B cell (primary cell): ENCODE data around the gene OR1M1. TPM values are rescaled to one million over a fixed set of nuclear protein-coding genes. Genes with fewer than 3 reads are reported as not detected.

Experiments
- ATAC-seq: fragments of 200-7000 bp; cut with Tn5 transposase; one replicate; pipeline ENCODE4 v1.10.0; 2021; ENCODE audit warnings: low read depth, mild to moderate bottlenecking, moderate number of reproducible peaks, moderate library complexity
- CTCF ChIA-PET: fragments of 350-600 bp; sonication (Branson Sonifier 250); formaldehyde crosslinking; loops from one replicate; lab custom pipeline; 2021; ENCODE audit warnings: antibody characterized with exemption, inconsistent platforms; lab: Charles Lee
- POLR2A ChIA-PET: fragments of 350-600 bp; sonication (Branson Sonifier 250); formaldehyde crosslinking; loops from one replicate; lab custom pipeline; 2021; ENCODE audit warnings: antibody characterized with exemption; lab: Charles Lee
- DNase-seq: peaks from one replicate; pipeline ENCODE4 v3.0.0; 2013
- H2AFZ ChIP-seq: 2 replicates; pipeline ENCODE4 v1.6.1; 2012; ENCODE audit warnings: mild to moderate bottlenecking, low read depth, low read length; ENCODE audit not compliant: insufficient read depth, poor library complexity, severe bottlenecking
- H3K27ac ChIP-seq, 2 donors: 1 replicate in 1 of 2; 2 replicates in 1 of 2; pipeline ENCODE4 v1.5.1; 2012 to 2013; ENCODE audit warnings: low read length in 2 of 2, mild to moderate bottlenecking in 2 of 2, moderate library complexity in 1 of 2
- H3K27me3 ChIP-seq, 4 experiments: fragments of 200-600 bp in 1 of 4; sonication (generic) in 1 of 4; replicated peaks in 1 of 4; 1 replicate in 2 of 4; 2 replicates in 2 of 4; pipeline versions ENCODE4 v1.6.1 to v1.7.0; 2013 to 2016; ENCODE audit warnings: low read length in 3 of 4, mild to moderate bottlenecking in 2 of 4, mixed read lengths in 1 of 4, moderate library complexity in 1 of 4; ENCODE audit not compliant: insufficient read depth in 4 of 4, control insufficient read depth in 3 of 4; ENCODE audit errors: control extremely low read depth in 1 of 4
- H3K36me3 ChIP-seq, 2 experiments: replicated peaks in 1 of 2; 1 replicate in 1 of 2; 2 replicates in 1 of 2; pipeline versions ENCODE4 v1.6.1 to v1.7.1; 2013; ENCODE audit warnings: low read length in 1 of 2; ENCODE audit not compliant: insufficient read depth in 2 of 2, control insufficient read depth in 1 of 2; ENCODE audit errors: control extremely low read depth in 1 of 2, extremely low read depth in 1 of 2
- H3K4me1 ChIP-seq, 2 donors: fragments of 200-600 bp in 1 of 2; sonication (generic) in 1 of 2; 1 replicate in 1 of 2; 2 replicates in 1 of 2; pipeline versions ENCODE4 v1.5.1 to v1.6.1; 2013 to 2017; ENCODE audit warnings: low read length in 2 of 2; ENCODE audit not compliant: control insufficient read depth in 2 of 2, insufficient read depth in 2 of 2
- H3K4me2 ChIP-seq: replicated peaks from 2 replicates; pipeline ENCODE3; 2012; ENCODE audit warnings: mild to moderate bottlenecking, low read depth, low read length; ENCODE audit not compliant: poor library complexity, severe bottlenecking
- H3K4me3 ChIP-seq, 5 experiments: fragments of 200-600 bp in 1 of 5; sonication (generic) in 1 of 5; 1 replicate in 3 of 5; 2 replicates in 2 of 5; pipeline versions ENCODE4 v1.5.1 to v1.7.0; 2011 to 2016; ENCODE audit warnings: low read length in 4 of 5, mild to moderate bottlenecking in 4 of 5, low read depth in 2 of 5, control low read depth in 1 of 5, moderate library complexity in 1 of 5; ENCODE audit not compliant: insufficient read depth in 1 of 5; ENCODE audit errors: control extremely low read depth in 1 of 5, extremely low read depth in 1 of 5
- H3K79me2 ChIP-seq: fragments of 200-600 bp; sonication (generic); one replicate; pipeline ENCODE4 v1.6.0; 2016; ENCODE audit warnings: low read length; ENCODE audit not compliant: control insufficient read depth, insufficient read depth
- H3K9ac ChIP-seq: fragments of 200-600 bp; sonication (generic); 2 replicates; pipeline ENCODE4 v1.6.1; 2017; ENCODE audit warnings: mild to moderate bottlenecking, low read length, moderate library complexity
- H3K9me3 ChIP-seq, 3 donors: one replicate each; pipeline versions ENCODE4 v1.6.1 to v1.7.1; 2013; ENCODE audit warnings: low read length in 2 of 3; ENCODE audit not compliant: control insufficient read depth in 2 of 3, insufficient read depth in 1 of 3; ENCODE audit errors: control extremely low read depth in 1 of 3
- H4K20me1 ChIP-seq: 2 replicates; pipeline ENCODE4 v1.6.0; 2012; ENCODE audit warnings: mild to moderate bottlenecking, low read length; ENCODE audit not compliant: insufficient read depth, control insufficient read depth, poor library complexity, severe bottlenecking
- H3K27ac Mint-ChIP-seq: one replicate; pipeline ENCODE4 v1.8.0; 2021; ENCODE audit warnings: mixed read lengths
- H3K27me3 Mint-ChIP-seq: one replicate; pipeline ENCODE4 v1.8.0; 2021; ENCODE audit warnings: mixed read lengths
- H3K4me1 Mint-ChIP-seq: one replicate; pipeline ENCODE4 v1.8.0; 2021; ENCODE audit warnings: mixed read lengths
- H3K4me3 Mint-ChIP-seq: one replicate; pipeline ENCODE4 v1.8.0; 2021; ENCODE audit warnings: mixed read lengths
- H3K9me3 Mint-ChIP-seq: one replicate; pipeline ENCODE4 v1.8.0; 2022; ENCODE audit warnings: mixed read lengths; ENCODE audit not compliant: insufficient read depth
- EZH2 ChIP-seq: IDR thresholded peaks from 2 replicates; pipeline ENCODE4 v1.6.1; 2012; ENCODE audit warnings: borderline replicate concordance, low read depth, mild to moderate bottlenecking, moderate library complexity, low read length; ENCODE audit not compliant: insufficient read depth, poor library complexity, severe bottlenecking
- WGBS: methylation state at CpG from one replicate; pipeline ENCODE4 v1.1.5; 2013; ENCODE audit warnings: missing lambda C conversion rate; ENCODE audit not compliant: insufficient coverage; 5-methylcytosine and 5-hydroxymethylcytosine counted together
- intact Hi-C: fragments of 100-400 bp; cut with micrococcal nuclease; formaldehyde crosslinking; loops from one replicate; pipeline ENCODE4 v1.10.0; 2022
- polyA plus RNA-seq: library from polyadenylated mRNA; depleted of rRNA; stranded (reverse); fragments of >200 nt; gene quantifications from 2 replicates; pipeline ENCODE4 v1.2.3, GENCODE V29; 2012
- total RNA-seq, 2 donors: library from RNA; stranded (reverse); fragments of 120-200 nt in 1 of 2; gene quantifications; 1 replicate in 1 of 2; 2 replicates in 1 of 2; pipeline versions ENCODE4 v1.2.3 to v1.2.4, GENCODE V29; 2013 to 2022
- TF ChIP-seq, protein P1 (sequence below): fragments of 200-600 bp; IDR thresholded peaks from one replicate; pipeline ENCODE4 v1.8.0; 2022; ENCODE audit warnings: antibody characterized with exemption, mild to moderate bottlenecking

OR1M1 gene
- total and polyA plus RNA-seq, 2 donors (not counting 1 experiment from before 2014, with no cell fraction given) = not detected

DNA sequence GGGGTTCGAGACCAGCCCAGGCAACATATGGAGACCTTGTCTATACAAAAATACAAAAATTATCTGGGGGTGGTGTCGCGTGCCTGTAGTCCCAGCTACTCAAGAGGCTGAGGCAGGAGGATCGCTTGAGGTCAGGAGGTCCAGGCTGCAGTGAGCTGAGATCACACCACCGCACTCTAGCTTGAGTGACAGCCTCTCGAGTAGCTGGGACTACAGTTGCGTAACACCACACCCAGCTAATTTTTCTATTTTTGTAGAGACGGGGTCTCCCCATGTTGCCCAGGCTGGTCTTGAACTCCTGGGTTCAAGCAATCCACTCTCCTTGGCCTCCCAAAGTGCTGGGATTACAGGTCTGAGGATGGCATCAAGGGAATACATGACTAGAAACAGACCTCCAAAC lies 45.8 kb upstream of the OR1M1 start:
- H3K27ac Mint-ChIP-seq = no peak overlapping the region
- ChIA-PET CTCF (no interaction called here), POLR2A (no interaction called here)
- Histone ChIP-seq H3K4me1 (no peaks in the 10 kb centered on the region), H3K9ac (no peak overlapping the region), H3K4me3 (no peak overlapping the region), H3K4me2 (no peak overlapping the region), H3K27me3 (no peaks in the 10 kb centered on the region), H4K20me1 (no peaks in the 10 kb centered on the region), H3K9me3 (peaks cover 0 to 8% (median 0%) of the 10 kb centered on the region in 3 donors), H3K79me2 (no peaks in the 10 kb centered on the region), H3K27ac (no peak overlapping the region), H3K36me3 (no peaks in the 10 kb centered on the region), H2AFZ (no peak overlapping the region)
- intact Hi-C loops = no loop called here
- DNase-seq (no peak), ATAC-seq (no peak)
- H3K4me1 Mint-ChIP-seq = no peaks in the 10 kb centered on the region
- no peak for TF ChIP-seq EZH2
- TF ChIP-seq, protein P1, sequence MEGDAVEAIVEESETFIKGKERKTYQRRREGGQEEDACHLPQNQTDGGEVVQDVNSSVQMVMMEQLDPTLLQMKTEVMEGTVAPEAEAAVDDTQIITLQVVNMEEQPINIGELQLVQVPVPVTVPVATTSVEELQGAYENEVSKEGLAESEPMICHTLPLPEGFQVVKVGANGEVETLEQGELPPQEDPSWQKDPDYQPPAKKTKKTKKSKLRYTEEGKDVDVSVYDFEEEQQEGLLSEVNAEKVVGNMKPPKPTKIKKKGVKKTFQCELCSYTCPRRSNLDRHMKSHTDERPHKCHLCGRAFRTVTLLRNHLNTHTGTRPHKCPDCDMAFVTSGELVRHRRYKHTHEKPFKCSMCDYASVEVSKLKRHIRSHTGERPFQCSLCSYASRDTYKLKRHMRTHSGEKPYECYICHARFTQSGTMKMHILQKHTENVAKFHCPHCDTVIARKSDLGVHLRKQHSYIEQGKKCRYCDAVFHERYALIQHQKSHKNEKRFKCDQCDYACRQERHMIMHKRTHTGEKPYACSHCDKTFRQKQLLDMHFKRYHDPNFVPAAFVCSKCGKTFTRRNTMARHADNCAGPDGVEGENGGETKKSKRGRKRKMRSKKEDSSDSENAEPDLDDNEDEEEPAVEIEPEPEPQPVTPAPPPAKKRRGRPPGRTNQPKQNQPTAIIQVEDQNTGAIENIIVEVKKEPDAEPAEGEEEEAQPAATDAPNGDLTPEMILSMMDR = no peak
- H3K4me3 Mint-ChIP-seq = no peak overlapping the region
- no peaks in the 10 kb centered on the region for H3K9me3 Mint-ChIP-seq
- peaks cover 7% of the 10 kb centered on the region for H3K27me3 Mint-ChIP-seq
- WGBS = 92% methylated on average over 5 of the region's 8 CpGs

DNA sequence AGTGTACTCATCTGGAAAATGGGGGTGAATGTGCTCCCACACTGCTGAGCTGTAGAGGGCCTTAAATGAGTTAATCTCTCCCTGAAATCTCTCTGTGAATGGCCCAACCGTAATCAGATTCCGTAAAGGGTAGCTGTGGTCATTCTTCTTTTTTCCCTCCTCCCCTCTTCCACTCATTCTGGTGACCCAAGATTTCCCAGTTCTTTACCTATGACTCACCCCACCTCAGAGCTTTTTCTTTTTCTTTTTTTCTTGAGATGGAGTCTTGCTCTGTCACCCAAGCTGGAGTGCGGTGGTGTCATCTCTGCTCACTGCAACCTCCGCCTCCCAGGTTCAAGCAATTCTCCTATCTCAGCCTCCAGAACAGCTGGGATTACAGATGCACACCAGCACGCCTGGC lies 43.3 kb upstream of the OR1M1 start:
- Mint-ChIP-seq H3K4me1 (no peaks in the 10 kb centered on the region), H3K27ac (no peak overlapping the region), H3K4me3 (no peak overlapping the region), H3K9me3 (no peaks in the 10 kb centered on the region), H3K27me3 (peaks cover 3% of the 10 kb centered on the region)
- Histone ChIP-seq H2AFZ (no peak overlapping the region), H3K27ac (no peak overlapping the region), H3K27me3 (no peaks in the 10 kb centered on the region), H3K9me3 (peaks cover 0 to 8% (median 0%) of the 10 kb centered on the region in 3 donors), H3K79me2 (no peaks in the 10 kb centered on the region), H3K4me2 (no peak overlapping the region), H3K9ac (no peak overlapping the region), H3K4me3 (no peak overlapping the region), H3K36me3 (no peaks in the 10 kb centered on the region), H3K4me1 (no peaks in the 10 kb centered on the region), H4K20me1 (no peaks in the 10 kb centered on the region)
- POLR2A ChIA-PET = no interaction called here
- ATAC-seq = no peak
- CTCF ChIA-PET = no interaction called here
- intact Hi-C loops = no loop called here
- TF ChIP-seq, protein P1 = no peak
- TF ChIP-seq EZH2 = no peak
- DNase-seq = no peak
- 81% methylated on average over 3 of the region's 5 CpGs for WGBS
